ENCODE measurements around the gene SLF2. TPM values are rescaled to one million over a fixed set of nuclear protein-coding genes. Genes with fewer than 3 reads are reported as not detected.

Gene SLF2
- total and polyA plus RNA-seq, 4 donors = 4.0 to 18.8 (median 12.1) TPM

- no peak for TF ChIP-seq YY1 (IDR thresholded peaks at IDR 0.05)
Measured at GRCh38 chr10:100894033-100894432, 18.7 kb upstream of the SLF2 start (continued).

DNA sequence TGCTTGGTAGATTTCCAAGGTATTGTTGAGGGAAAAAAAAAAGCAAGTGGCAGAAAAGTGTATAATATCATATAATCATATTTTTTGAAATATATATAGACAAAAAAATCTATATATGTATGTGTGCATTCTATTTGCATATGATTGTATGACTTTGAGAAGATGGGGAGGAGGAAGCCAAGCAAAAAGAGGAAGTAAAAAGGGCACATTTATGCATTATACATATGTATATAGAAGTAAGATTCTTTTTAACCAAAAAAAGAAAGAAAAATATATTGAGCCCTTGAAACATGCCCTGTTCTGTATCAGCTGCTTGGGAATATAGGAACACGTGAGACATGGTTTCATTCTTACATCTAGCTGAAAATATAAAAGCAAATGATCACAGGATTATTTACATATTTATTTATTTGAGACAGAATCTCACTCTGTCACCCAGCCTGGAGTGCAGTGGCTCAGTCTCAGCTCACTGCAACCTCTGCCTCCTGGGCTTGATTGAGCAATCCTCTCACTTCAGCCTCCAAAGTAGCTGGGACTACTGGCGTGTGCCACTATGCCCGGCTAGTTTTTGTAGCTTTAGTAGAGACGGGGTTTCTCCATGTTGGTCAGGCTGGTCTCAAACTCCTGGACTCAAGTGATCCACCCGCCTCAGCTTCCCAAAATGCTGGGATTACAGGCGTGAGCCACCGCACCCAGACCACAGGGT lies 18.0 kb upstream of the SLF2 start:
- H3K27me3 ChIP-seq (ENCODE audit: control insufficient read depth in 4 of 4, insufficient read depth in 4 of 4, low read length in 3 of 4) = peaks cover 0 to 12% (median 1%) of the 10 kb centered on the region in 4 donors

DNA sequence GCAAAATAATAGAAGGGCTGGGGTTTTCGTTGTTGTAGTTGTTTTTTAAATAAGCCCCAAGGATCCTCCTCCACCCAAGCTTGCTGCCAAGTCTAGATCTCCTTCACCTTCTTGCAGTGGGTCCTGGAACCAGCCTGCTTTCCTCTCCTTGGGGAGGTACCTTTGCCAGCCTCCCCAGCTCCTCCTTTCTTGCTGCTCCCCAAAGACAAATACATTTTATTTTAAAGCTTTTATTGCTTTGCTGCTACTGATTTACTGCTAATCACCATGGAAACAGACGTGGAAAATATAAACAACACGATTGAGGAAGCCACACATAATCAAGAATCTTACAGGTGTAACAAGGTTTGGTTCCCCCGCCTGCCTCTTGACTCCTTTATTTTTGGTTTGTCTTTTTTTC lies 17.4 kb upstream of the SLF2 start:
- Histone ChIP-seq H3K9ac (ENCODE audit: low read depth in 1 of 2, low read length in 2 of 2) (no peak overlapping the region), H3K27me3 (ENCODE audit: control insufficient read depth in 4 of 4, insufficient read depth in 4 of 4, low read length in 3 of 4) (peaks cover 0 to 9% (median 1%) of the 10 kb centered on the region in 4 donors), H3K9me3 (ENCODE audit: control insufficient read depth in 4 of 4, low read length in 3 of 4) (no peaks in the 10 kb centered on the region), H3K36me3 (ENCODE audit: control insufficient read depth in 4 of 4, insufficient read depth in 3 of 4, low read depth in 1 of 4, low read length in 3 of 4) (no peaks in the 10 kb centered on the region), H3K4me1 (ENCODE audit: control insufficient read depth in 4 of 4, insufficient read depth in 4 of 4, low read length in 3 of 4) (no peaks in the 10 kb centered on the region), H3K27ac (ENCODE audit: low read depth in 1 of 2, low read length in 2 of 2) (no peak overlapping the region), H3K4me3 (ENCODE audit: low read depth in 1 of 3, low read length in 3 of 3) (no peak overlapping the region)
- DNase-seq (ENCODE audit: low spot score) = no peak
- WGBS = 66% methylated on average over 4 of the region's 4 CpGs
- TF ChIP-seq, protein P1, sequence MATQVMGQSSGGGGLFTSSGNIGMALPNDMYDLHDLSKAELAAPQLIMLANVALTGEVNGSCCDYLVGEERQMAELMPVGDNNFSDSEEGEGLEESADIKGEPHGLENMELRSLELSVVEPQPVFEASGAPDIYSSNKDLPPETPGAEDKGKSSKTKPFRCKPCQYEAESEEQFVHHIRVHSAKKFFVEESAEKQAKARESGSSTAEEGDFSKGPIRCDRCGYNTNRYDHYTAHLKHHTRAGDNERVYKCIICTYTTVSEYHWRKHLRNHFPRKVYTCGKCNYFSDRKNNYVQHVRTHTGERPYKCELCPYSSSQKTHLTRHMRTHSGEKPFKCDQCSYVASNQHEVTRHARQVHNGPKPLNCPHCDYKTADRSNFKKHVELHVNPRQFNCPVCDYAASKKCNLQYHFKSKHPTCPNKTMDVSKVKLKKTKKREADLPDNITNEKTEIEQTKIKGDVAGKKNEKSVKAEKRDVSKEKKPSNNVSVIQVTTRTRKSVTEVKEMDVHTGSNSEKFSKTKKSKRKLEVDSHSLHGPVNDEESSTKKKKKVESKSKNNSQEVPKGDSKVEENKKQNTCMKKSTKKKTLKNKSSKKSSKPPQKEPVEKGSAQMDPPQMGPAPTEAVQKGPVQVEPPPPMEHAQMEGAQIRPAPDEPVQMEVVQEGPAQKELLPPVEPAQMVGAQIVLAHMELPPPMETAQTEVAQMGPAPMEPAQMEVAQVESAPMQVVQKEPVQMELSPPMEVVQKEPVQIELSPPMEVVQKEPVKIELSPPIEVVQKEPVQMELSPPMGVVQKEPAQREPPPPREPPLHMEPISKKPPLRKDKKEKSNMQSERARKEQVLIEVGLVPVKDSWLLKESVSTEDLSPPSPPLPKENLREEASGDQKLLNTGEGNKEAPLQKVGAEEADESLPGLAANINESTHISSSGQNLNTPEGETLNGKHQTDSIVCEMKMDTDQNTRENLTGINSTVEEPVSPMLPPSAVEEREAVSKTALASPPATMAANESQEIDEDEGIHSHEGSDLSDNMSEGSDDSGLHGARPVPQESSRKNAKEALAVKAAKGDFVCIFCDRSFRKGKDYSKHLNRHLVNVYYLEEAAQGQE (IDR thresholded peaks at IDR 0.05) = no peak
- no peak for TF ChIP-seq CTCF (IDR thresholded peaks at IDR 0.05; ENCODE audit: low read depth, low read length, missing input control)
- TF ChIP-seq RAD21 (IDR thresholded peaks at IDR 0.05) = no peak
- no peak for TF ChIP-seq TAF1 (conservative IDR thresholded peaks at IDR 0.05)
- no peak for TF ChIP-seq ZBTB33 (IDR thresholded peaks at IDR 0.05)
- no peak for TF ChIP-seq JUND (IDR thresholded peaks at IDR 0.05)
- TF ChIP-seq NR2F2 (IDR thresholded peaks at IDR 0.05) = no peak

More for the DNA sequence above, 18.0 kb upstream of the SLF2 start:
- no peak for DNase-seq (ENCODE audit: low spot score)
- TF ChIP-seq EGR1 (IDR thresholded peaks at IDR 0.05; ENCODE audit: low read depth in 2 of 2) (no peak), RAD21 (IDR thresholded peaks at IDR 0.05) (no peak), YY1 (IDR thresholded peaks at IDR 0.05) (no peak), TAF1 (conservative IDR thresholded peaks at IDR 0.05) (no peak), ZBTB33 (IDR thresholded peaks at IDR 0.05) (no peak), SP1 (IDR thresholded peaks at IDR 0.05) (no peak), FOXA1 (IDR thresholded peaks at IDR 0.05) (no peak)
- TF ChIP-seq, protein P1 (IDR thresholded peaks at IDR 0.05) = no peak
- no peaks in the 10 kb centered on the region for H3K9me3 ChIP-seq (ENCODE audit: control insufficient read depth in 4 of 4, low read length in 3 of 4)
- H3K36me3 ChIP-seq (ENCODE audit: control insufficient read depth in 4 of 4, insufficient read depth in 3 of 4, low read depth in 1 of 4, low read length in 3 of 4) = no peaks in the 10 kb centered on the region
- no peak overlapping the region for H3K27ac ChIP-seq (ENCODE audit: low read depth in 1 of 2, low read length in 2 of 2)
- H3K4me1 ChIP-seq (ENCODE audit: control insufficient read depth in 4 of 4, insufficient read depth in 4 of 4, low read length in 3 of 4) = no peaks in the 10 kb centered on the region
- no peak overlapping the region for H3K9ac ChIP-seq (ENCODE audit: low read depth in 1 of 2, low read length in 2 of 2)
- H3K4me3 ChIP-seq (ENCODE audit: low read depth in 1 of 3, low read length in 3 of 3) = no peak overlapping the region
- WGBS = 55% methylated on average over 7 of the region's 7 CpGs

Data from liver (tissue), 9 donors.